Astrocyte of the cerebellum (primary cell): Measurements from ENCODE around the gene DNASE1L3.
A peak's percentile ranks its signal among the peaks of the same experiment; 100 is the strongest.

Experiments
- DNase-seq: peaks from one replicate; pipeline ENCODE4 v3.0.0-alpha.2; 2011; ENCODE audit warnings: low read depth
- H3K4me3 ChIP-seq: 2 replicates; pipeline ENCODE4 v1.5.1; 2011; ENCODE audit warnings: mild to moderate bottlenecking, low read depth, low read length, moderate library complexity
- in situ Hi-C: cut with HindIII; loops from 2 replicates; pipeline ENCODE4 v1.10.0; 2017; ENCODE audit warnings: low sequenced_read_pairs
- TF ChIP-seq, protein P1 (sequence below): IDR thresholded peaks from 2 replicates; pipeline ENCODE4 v1.5.1; 2012; ENCODE audit warnings: low read length, low read depth, moderate library complexity, mild to moderate bottlenecking; ENCODE audit errors: missing control alignments

The DNASE1L3 gene, protein sequence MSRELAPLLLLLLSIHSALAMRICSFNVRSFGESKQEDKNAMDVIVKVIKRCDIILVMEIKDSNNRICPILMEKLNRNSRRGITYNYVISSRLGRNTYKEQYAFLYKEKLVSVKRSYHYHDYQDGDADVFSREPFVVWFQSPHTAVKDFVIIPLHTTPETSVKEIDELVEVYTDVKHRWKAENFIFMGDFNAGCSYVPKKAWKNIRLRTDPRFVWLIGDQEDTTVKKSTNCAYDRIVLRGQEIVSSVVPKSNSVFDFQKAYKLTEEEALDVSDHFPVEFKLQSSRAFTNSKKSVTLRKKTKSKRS

DNA sequence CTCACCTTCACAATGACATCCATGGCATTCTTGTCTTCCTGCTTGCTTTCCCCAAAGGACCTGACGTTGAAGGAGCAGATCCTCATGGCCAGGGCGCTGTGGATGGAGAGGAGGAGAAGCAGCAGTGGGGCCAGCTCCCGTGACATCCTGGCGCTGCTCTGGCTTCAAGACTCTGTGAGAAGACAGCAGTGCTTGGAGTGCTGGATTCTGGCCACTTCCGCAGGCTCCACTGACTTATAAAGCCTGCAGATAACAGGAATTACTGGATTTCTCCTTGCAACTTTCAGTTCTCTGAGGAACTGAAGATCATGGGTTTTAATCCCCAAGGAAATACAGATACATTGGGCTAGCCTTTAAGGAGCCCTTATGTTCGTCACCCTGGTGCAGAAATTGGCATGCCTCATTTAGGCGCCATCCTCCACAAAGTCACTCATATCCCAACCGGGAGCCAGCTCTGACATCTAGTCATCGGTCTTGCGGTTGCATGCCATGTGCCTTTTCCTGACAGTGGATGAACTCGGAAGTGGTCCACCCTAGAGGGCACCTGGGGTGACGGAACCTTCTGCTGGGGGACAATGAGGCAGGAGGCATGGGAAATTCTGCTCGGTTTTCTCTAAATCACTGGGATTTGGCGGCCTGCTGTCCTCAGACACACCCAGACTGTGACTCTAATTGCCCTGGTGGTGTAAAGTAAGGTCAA lies at the start of gene DNASE1L3:
DNASE1L3 (minus strand) TSS at position 212 of the 700 bp plus-strand sequence; CDS start at position 146, 66 bp downstream.
- TF ChIP-seq, protein P1, sequence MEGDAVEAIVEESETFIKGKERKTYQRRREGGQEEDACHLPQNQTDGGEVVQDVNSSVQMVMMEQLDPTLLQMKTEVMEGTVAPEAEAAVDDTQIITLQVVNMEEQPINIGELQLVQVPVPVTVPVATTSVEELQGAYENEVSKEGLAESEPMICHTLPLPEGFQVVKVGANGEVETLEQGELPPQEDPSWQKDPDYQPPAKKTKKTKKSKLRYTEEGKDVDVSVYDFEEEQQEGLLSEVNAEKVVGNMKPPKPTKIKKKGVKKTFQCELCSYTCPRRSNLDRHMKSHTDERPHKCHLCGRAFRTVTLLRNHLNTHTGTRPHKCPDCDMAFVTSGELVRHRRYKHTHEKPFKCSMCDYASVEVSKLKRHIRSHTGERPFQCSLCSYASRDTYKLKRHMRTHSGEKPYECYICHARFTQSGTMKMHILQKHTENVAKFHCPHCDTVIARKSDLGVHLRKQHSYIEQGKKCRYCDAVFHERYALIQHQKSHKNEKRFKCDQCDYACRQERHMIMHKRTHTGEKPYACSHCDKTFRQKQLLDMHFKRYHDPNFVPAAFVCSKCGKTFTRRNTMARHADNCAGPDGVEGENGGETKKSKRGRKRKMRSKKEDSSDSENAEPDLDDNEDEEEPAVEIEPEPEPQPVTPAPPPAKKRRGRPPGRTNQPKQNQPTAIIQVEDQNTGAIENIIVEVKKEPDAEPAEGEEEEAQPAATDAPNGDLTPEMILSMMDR, result no peak
- no peak for DNase-seq
- H3K4me3 ChIP-seq, result no peak within 1 kb of the TSS
- in situ Hi-C loops, result no loop called here

DNA sequence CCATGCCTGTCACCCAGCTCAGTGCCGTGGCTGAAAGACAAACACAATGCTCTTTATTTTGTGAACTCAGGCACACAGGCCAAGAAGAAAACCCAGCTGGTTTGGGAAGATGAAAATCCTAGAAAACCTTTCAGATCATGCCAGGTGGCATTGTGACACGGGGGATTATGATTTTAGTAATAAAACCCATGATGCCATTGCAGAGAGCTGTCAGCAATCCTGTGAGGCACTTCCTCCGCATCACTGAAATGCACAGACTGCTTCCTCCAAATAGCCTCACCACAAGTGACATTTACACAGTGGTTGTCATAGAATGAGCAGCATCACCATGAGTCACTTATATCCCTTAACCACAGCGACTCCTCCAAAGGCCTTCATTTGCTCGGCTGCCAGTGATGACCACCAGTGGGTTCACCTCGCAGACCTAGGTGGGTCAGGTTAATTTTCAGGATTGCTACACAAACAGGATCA lies 49.5 kb upstream of the DNASE1L3 start:
- DNase-seq, result peak; percentile 34
- in situ Hi-C loops, result no loop called here
- TF ChIP-seq, protein P1, result no peak
- no peak overlapping the region for H3K4me3 ChIP-seq

DNA sequence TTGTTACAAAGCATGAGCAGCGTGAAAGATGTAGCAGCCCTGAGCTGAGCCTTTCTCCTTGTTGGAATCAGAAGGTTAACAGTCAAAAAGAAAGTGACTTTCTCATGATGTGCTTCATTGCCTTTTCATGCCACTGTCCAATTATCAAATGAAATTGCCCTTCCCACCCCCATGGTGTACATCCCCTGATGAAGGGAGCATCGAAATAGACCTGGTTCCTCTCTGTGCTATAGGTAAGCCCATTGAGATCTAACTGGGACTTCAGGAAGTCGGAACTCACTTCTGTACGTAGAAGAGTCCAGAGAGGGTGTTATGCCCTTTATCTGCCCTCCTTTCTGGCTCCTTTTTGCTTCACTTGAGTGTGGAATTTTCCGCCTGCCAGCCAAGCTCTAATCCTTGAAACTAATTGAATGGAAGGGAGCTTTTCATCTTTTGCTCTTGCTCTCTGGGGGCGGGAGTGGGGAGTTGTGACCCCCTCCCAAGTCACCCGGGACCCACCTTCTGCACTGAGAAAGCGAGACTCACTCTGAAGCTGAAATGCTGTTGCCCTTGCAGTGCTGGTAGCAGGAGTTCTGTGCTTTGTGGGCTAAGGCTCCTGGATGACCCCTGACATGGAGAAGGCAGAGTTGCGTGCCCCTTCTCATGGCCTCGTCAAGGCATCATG lies 47.8 kb upstream of the DNASE1L3 start:
- in situ Hi-C loops, result no loop called here
- DNase-seq, result no peak
- H3K4me3 ChIP-seq, result no peak overlapping the region
- TF ChIP-seq, protein P1, result no peak

DNA sequence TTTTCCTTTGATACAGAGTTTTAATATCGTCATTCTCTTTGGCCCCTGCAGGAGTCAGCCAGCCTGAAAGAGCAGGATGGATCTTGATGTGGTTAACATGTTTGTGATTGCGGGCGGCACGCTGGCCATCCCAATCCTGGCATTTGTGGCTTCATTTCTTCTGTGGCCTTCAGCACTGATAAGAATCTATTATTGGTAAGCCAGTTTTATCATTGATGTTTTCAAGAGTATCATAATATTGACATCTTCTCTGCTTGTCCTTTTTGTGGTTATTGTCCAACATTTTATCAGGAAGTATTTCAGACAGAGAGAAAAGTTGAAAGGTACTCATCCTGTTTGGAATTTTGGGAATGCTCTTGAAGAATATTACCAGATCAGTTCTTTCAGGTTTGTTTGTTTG lies 45.7 kb upstream of the DNASE1L3 start:
- no peak for DNase-seq
- TF ChIP-seq, protein P1, result no peak
- in situ Hi-C loops, result no loop called here
- no peak overlapping the region for H3K4me3 ChIP-seq

DNA sequence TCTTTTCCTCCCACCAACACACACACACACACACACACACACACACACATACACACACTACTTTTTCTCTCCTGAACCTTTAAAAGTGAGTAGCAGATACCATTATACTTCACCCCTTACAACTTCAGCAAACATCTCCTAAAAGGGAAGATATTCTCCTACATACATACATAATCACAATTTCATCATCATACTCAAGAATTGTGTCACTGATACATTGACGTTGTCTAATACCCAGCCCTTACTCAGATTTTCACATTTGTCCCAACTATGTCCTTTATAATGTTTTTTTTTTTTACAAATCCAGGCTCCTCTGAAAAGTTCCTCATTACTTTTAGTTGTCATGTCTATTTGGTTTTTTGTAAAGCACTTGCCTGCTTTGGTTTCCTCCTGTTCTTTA lies 45.3 kb upstream of the DNASE1L3 start:
- H3K4me3 ChIP-seq, result no peak overlapping the region
- DNase-seq, result no peak
- in situ Hi-C loops, result no loop called here
- TF ChIP-seq, protein P1, result no peak

DNA sequence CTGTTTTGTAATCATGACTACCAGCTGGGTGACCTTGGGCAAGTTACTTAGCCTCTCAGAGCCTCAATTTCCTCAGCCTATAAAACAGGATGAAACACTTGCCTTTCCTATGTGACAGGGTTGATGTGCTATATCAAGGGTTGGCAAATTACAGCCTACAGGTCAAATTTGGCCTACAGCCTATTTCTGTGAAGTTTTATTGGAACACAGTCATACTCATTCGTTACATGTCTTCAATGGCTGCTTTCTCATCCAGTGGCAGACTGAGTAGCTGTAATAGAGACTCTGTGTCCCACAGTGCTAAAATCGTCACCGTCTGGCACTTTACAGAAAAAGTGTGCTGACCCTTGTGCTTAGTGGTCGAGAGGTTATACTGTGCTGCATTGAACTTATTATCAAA lies 43.4 kb upstream of the DNASE1L3 start:
- no peak for DNase-seq
- no peak overlapping the region for H3K4me3 ChIP-seq
- in situ Hi-C loops, result no loop called here
- TF ChIP-seq, protein P1, result no peak
